Measurements from ENCODE around the gene KAT8.
A peak's percentile ranks its signal among the peaks of the same experiment; 100 is the strongest.

Gene KAT8

DNA sequence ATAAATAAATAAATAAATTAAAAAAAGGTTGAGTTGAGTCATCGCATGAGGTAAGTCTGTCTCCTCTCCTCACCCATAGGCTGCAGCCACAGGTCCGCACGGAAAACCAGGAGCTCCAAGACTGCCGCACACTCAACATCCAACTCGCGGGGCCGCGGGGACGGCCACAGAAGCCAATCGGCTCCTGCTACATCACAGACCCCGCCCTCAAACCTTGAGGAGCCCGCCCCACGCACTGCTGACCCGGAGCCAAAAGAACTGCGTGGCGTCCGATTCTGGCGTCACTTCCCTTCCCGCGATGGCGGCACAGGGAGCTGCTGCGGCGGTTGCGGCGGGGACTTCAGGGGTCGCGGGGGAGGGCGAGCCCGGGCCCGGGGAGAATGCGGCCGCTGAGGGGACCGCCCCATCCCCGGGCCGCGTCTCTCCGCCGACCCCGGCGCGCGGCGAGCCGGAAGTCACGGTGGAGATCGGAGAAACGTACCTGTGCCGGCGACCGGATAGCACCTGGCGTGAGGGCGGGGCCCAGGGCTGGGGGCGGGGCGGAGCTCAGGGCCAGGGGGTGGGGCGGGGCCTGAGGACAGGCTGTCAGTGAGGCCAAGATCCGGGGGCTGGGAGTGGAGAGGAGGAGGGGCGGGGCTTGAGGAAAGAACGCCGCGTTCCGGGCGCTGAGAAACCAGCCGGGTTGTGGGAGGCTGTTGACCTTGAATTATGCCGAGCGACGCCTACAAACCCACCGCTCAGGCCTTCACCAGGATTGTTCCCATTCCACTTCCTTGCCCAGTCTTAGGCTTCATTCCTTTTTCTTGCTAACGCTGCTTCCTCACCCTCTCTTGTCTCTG is at the start of gene KAT8:
KAT8 (plus strand) TSS at position 281 of the 839 bp plus-strand sequence; CDS start at position 299, 18 bp downstream.
- H3K4me3 Mint-ChIP-seq: peak within 1 kb of the TSS; percentile 87 to 96

DNA sequence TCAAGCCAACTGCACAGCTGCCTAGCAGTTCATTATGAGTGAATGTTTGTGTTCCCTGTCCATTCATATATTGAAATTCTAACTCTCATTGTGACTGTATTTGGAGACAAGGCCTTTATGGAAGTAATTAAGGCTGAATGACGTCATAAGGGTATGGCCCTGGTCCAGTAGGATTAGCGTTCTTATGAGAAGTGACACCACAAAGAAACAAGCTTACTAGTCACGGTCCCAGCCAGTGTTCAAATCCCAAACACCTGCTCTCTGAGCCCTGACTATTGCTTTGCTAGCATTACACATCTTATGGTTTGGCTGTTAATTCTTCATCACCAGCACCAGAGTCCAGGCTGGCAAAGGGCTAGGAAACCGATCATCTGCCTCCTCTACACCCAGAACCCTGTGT is 45.6 kb upstream of the KAT8 start:
- peak overlapping the region in 1 of 2 donors; percentile 96 for H3K27ac Mint-ChIP-seq
- H3K9me3 Mint-ChIP-seq: no peaks in the 10 kb centered on the region

More for the DNA sequence above, at the start of gene KAT8:
- ATAC-seq (peak; percentile 96), DNase-seq (peak; percentile 98)
- Mint-ChIP-seq H3K27ac (peak within 1 kb of the TSS; percentile 74 to 92), H3K27me3 (no peaks in the 10 kb centered on the region), H3K9me3 (no peaks in the 10 kb centered on the region), H3K4me1 (peaks cover 50% of the 10 kb centered on the region)

DNA sequence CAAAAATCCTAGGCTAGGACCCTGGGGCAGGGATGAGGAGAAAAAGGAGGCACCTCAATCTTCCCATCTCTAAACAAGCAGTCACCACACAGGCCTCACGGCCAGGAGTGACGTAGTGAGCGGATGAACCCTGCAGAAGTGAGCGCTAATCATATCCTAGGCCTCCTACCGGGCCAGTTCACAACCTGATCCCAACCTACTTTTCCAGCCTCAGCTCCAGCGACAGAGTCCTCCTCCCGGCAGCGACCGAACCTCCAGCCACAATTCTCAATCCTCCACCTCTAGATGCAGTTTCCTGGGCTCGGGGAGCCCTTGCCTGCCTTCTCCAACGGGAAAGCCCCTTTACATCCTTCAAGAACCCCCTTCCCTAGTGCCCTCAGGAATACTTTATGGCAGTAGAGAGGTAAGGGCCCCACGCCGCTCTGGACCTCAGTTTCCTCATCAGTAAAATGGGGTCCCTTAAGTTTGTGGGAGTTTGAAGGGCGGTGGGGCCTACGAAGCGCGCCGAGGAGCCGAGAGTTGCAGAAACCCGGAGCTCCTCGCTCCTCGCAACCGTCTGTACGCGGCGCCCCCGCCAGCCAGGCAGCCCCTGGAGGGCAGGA is 44.8 kb upstream of the KAT8 start:
- DNase-seq: no peak
- no peaks in the 10 kb centered on the region for H3K27me3 Mint-ChIP-seq
- no peaks in the 10 kb centered on the region for H3K9me3 Mint-ChIP-seq
- H3K4me1 Mint-ChIP-seq: peaks cover 56% of the 10 kb centered on the region
- peak overlapping the region; percentile 92 to 96 for H3K27ac Mint-ChIP-seq
- peak; percentile 1 for ATAC-seq
- H3K4me3 Mint-ChIP-seq: peak overlapping the region; percentile 86 to 95

More for the DNA sequence above, 45.6 kb upstream of the KAT8 start:
- Mint-ChIP-seq H3K4me1 (peaks cover 54% of the 10 kb centered on the region), H3K27me3 (no peaks in the 10 kb centered on the region), H3K4me3 (peak overlapping the region; percentile 86 to 95)
- ATAC-seq: no peak
- no peak for DNase-seq

DNA sequence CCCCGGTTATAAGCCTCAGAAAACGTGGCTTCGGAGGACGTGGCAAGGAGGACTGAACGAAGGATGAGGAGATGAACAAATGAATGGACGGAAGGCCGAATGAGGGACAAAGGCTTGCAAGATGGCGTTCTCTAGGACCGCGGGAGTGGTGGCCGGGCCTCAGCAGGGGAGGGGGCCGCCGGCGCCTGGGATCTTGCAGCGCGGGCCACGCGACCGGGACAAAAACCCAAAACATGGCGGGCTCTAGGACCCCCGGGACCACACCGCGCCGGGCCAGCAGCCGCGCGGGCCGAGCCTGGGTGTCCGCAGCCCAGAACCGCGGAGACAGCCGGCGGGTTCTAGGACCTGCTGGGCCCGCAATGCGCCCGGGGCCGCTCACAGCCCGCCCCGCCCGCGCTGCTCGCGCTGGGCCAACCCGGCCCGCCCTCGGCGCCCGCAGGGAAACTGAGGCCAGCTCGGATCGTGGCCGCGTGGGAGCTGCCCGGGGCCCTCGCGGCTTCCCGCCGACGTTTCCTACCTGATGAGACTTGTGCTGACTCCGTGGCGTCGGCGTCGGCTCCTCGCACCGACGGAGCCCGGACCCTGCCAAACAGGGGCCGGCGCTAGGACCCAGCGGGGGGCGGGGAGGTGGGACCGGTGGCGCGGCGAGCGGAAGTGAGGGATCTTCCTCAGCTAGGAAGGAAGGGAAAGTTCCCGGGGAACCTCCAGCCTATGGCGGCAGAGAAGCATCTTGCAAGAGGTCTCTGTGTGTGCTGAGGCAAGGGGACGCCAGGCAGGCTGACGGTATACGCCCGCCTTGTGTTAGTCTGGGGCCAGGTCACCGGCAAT is 44.1 kb upstream of the KAT8 start:
- Mint-ChIP-seq H3K27me3 (no peaks in the 10 kb centered on the region), H3K27ac (peak overlapping the region; percentile 95 to 97), H3K4me1 (peaks cover 58% of the 10 kb centered on the region), H3K9me3 (no peaks in the 10 kb centered on the region), H3K4me3 (peak overlapping the region; percentile 86 to 95)
- ATAC-seq (peak; percentile 76), DNase-seq (peak; percentile 87 to 90)

DNA sequence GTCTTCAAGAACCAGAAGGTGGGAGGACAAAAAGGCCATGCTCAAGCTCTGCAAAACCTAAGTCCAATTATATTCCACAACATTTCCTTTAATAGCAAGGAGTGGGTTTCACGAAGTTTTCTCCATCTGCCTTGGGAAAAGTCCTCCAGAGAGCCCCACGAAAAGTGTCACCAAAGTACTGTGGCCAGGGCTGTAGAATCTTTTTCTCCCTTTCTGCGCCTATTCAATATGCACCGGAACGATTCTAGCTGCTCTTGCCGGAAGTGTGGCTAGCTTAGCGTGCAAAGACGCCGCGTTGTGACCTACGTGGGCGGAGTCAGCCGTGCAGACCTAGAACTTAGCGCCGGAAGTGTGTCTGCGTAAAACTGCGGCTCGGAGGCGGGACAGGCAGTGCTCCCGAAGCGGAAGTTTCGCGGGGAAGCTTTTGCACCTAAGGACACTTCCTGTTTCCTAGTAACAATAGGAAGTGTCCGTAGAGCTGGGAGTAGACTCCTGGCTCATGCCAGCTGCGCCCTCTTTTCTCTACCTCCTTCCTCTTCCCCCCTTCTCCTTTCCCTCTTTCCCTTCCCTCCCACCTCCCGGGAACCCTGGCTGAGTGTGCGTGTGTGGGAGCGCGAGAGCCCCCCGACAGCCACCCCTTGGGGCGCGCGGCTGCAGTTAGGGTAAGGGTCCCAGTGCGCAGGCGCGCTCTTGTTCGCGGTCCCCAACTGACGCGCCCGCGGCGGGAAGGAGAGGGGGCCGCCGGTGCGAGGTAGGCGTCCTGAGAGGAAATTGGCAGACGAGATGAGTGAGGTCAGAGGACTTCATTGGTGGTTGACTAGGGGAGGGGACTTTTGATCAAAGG is 43.3 kb upstream of the KAT8 start, which contains the start of the genes ZNF646 and ZNF668:
ZNF646 (plus strand) TSS at position 453 of the 844 bp plus-strand sequence. CDS start 1,903 bp downstream, outside the sequence.
ZNF668 (minus strand) TSS at position 271 of the 844 bp plus-strand sequence. CDS start 9,781 bp downstream, outside the sequence.
- H3K27me3 Mint-ChIP-seq: no peaks in the 10 kb centered on the region
- DNase-seq (peak; percentile 95 to 99), ATAC-seq (peak; percentile 88)
- peak within 1 kb of the TSS; percentile 96 to 97 for H3K27ac Mint-ChIP-seq
- peaks cover 59% of the 10 kb centered on the region for H3K4me1 Mint-ChIP-seq
- no peaks in the 10 kb centered on the region for H3K9me3 Mint-ChIP-seq
- H3K4me3 Mint-ChIP-seq: peak within 1 kb of the TSS; percentile 86 to 95

DNA sequence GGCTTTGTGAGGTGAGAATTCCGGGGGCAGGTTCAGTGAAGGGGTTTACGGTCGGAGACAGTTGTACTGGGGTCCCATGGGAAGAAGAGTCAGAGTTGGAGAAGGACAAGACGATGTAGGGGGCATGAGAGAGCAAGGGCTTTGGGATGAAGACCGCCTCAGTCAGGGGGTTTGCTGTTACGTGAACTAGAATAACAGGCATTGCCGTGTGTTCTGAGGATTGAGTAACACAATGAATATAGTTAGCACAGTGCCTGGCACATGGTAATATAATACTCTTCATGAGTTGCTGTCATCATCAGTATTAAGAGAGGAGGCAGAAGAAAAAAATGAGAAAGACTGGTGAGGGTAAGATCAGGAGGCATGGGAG is 42.7 kb upstream of the KAT8 start:
- no peak for DNase-seq
- Mint-ChIP-seq H3K4me1 (peaks cover 62% of the 10 kb centered on the region), H3K27ac (peak overlapping the region; percentile 96)

DNA sequence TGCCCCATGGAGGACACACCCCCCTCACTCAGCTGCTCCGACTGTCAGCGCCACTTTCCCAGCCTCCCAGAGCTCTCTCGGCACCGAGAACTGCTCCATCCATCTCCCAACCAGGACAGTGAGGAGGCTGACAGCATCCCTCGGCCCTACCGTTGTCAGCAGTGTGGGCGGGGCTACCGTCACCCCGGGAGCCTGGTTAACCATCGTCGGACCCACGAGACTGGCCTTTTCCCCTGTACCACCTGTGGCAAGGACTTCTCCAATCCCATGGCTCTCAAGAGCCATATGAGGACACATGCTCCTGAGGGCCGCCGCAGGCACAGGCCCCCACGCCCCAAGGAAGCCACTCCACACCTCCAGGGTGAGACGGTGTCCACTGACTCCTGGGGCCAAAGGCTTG is 41.1 kb upstream of the KAT8 start:
- Mint-ChIP-seq H3K4me1 (peaks cover 77% of the 10 kb centered on the region), H3K9me3 (no peaks in the 10 kb centered on the region), H3K27me3 (no peaks in the 10 kb centered on the region), H3K27ac (no peak overlapping the region), H3K4me3 (no peak overlapping the region)
- DNase-seq (no peak), ATAC-seq (no peak)

More for the DNA sequence above, 42.7 kb upstream of the KAT8 start:
- H3K4me3 Mint-ChIP-seq: peak overlapping the region; percentile 86 to 95
- H3K9me3 Mint-ChIP-seq: no peaks in the 10 kb centered on the region
- ATAC-seq: no peak
- no peaks in the 10 kb centered on the region for H3K27me3 Mint-ChIP-seq

DNA sequence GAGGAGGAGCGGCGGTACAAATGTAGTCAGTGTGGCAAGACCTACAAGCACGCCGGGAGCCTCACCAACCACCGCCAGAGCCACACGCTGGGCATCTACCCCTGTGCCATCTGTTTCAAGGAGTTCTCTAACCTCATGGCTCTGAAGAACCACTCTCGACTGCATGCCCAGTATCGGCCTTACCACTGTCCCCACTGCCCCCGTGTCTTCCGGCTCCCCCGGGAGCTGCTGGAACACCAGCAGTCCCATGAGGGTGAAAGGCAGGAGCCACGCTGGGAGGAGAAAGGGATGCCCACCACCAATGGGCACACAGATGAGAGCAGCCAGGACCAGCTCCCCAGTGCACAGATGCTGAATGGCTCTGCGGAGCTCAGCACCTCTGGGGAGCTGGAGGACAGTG is 40.4 kb upstream of the KAT8 start:
- no peak overlapping the region for H3K4me3 Mint-ChIP-seq
- H3K9me3 Mint-ChIP-seq: no peaks in the 10 kb centered on the region
- DNase-seq (no peak), ATAC-seq (no peak)
- peaks cover 76% of the 10 kb centered on the region for H3K4me1 Mint-ChIP-seq
- no peaks in the 10 kb centered on the region for H3K27me3 Mint-ChIP-seq
- H3K27ac Mint-ChIP-seq: no peak overlapping the region

DNA sequence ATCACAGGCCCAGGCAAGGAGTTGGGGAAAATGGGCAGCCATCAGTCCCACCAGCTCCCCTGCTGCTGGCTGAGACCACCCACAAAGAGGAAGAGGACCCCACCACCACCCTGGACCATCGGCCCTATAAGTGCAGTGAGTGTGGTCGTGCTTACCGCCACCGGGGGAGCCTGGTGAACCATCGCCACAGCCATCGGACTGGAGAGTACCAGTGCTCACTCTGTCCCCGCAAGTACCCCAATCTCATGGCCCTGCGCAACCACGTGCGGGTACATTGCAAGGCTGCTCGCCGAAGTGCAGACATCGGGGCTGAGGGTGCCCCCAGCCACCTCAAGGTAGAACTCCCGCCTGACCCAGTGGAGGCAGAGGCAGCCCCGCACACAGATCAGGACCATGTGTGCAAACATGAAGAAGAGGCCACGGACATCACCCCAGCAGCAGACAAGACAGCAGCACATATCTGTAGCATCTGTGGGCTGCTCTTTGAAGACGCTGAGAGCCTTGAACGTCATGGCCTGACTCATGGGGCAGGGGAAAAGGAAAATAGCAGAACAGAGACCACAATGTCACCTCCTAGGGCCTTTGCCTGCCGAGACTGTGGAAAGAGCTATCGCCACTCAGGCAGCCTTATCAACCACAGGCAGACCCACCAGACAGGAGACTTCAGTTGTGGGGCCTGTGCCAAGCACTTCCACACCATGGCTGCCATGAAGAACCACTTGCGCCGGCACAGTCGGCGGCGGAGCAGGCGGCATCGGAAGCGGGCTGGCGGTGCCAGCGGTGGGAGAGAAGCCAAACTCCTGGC is 39.7 kb upstream of the KAT8 start:
- Mint-ChIP-seq H3K4me1 (peaks cover 73% of the 10 kb centered on the region), H3K9me3 (no peaks in the 10 kb centered on the region), H3K27ac (peak overlapping the region in 1 of 2 donors; percentile 60), H3K27me3 (no peaks in the 10 kb centered on the region), H3K4me3 (no peak overlapping the region)
- ATAC-seq (no peak), DNase-seq (no peak)

DNA sequence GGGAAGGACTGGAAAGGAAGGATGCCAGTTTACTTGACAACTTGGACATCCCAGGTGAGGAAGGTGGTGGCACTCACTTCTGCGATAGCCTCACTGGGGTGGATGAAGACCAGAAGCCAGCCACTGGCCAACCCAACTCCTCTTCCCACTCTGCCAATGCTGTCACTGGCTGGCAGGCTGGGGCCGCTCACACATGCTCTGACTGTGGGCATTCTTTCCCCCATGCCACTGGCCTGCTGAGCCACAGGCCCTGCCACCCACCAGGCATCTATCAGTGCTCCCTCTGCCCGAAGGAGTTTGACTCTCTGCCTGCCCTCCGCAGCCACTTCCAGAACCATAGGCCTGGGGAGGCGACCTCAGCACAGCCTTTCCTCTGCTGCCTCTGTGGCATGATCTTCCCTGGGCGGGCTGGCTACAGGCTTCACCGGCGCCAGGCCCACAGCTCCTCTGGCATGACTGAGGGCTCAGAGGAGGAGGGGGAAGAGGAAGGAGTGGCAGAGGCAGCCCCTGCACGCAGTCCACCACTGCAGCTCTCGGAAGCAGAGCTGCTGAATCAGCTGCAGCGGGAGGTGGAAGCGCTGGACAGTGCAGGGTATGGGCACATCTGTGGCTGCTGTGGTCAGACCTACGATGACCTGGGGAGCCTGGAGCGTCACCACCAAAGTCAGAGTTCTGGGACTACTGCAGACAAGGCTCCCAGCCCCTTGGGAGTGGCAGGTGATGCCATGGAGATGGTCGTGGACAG is 38.7 kb upstream of the KAT8 start:
- H3K27me3 Mint-ChIP-seq: no peaks in the 10 kb centered on the region
- H3K4me3 Mint-ChIP-seq: no peak overlapping the region
- DNase-seq (no peak), ATAC-seq (no peak)
- no peaks in the 10 kb centered on the region for H3K9me3 Mint-ChIP-seq
- H3K4me1 Mint-ChIP-seq: peaks cover 72% of the 10 kb centered on the region
- H3K27ac Mint-ChIP-seq: no peak overlapping the region

DNA sequence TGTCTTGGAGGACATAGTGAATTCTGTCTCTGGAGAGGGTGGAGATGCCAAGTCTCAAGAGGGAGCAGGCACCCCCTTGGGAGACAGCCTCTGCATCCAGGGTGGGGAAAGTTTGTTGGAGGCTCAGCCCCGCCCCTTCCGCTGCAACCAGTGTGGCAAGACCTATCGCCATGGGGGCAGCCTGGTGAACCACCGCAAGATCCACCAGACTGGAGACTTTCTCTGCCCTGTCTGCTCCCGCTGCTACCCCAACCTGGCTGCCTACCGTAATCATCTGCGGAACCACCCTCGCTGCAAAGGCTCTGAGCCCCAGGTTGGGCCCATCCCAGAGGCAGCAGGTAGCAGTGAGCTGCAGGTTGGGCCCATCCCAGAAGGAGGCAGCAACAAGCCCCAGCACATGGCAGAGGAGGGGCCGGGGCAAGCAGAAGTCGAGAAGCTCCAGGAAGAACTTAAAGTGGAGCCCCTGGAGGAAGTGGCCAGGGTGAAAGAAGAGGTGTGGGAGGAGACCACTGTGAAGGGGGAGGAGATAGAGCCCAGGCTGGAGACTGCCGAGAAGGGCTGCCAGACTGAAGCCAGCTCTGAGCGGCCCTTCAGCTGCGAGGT is 38.0 kb upstream of the KAT8 start:
- Mint-ChIP-seq H3K4me3 (no peak overlapping the region), H3K9me3 (no peaks in the 10 kb centered on the region), H3K4me1 (peaks cover 71% of the 10 kb centered on the region), H3K27ac (peak overlapping the region; percentile 50 to 65), H3K27me3 (no peaks in the 10 kb centered on the region)
- no peak for DNase-seq
- peak; percentile 22 for ATAC-seq

DNA sequence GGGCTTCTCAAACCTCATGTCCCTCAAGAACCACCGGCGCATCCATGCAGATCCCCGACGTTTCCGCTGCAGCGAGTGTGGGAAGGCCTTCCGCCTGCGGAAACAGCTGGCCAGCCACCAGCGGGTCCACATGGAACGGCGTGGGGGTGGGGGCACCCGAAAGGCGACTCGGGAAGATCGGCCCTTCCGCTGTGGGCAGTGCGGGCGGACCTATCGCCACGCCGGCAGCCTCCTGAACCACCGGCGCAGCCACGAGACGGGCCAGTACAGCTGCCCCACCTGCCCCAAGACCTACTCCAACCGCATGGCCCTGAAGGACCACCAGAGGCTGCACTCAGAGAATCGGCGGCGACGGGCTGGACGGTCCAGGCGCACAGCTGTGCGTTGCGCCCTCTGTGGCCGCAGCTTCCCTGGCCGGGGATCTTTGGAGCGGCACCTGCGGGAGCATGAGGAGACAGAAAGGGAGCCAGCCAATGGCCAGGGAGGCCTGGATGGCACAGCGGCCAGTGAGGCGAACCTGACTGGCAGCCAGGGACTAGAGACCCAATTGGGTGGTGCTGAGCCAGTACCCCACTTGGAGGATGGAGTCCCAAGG is 37.3 kb upstream of the KAT8 start:
- DNase-seq (no peak), ATAC-seq (no peak)
- Mint-ChIP-seq H3K9me3 (no peaks in the 10 kb centered on the region), H3K27ac (peak overlapping the region in 1 of 2 donors; percentile 48), H3K4me3 (no peak overlapping the region), H3K4me1 (peaks cover 64% of the 10 kb centered on the region), H3K27me3 (no peaks in the 10 kb centered on the region)
